SK-N-SH (cell line): Measurements from ENCODE around the gene SLC35E2B. TPM values are rescaled to one million over a fixed set of nuclear protein-coding genes. Genes with fewer than 3 reads are reported as not detected.

Experiments used
- CTCF ChIA-PET: fragments of 300-600, 350-600 bp; formaldehyde crosslinking; extraction: SDS; loops from one replicate; lab custom pipeline; 2021; lab: Yijun Ruan, JAX
- POLR2A ChIA-PET: fragments of 350-600 bp; sonication (Branson Sonifier 250); formaldehyde crosslinking; extraction: SDS; loops from one replicate; lab custom pipeline; 2020; ENCODE audit warnings: antibody characterized with exemption, inconsistent platforms; lab: Yijun Ruan, JAX
- DNase-seq: peaks from one replicate; pipeline ENCODE4 v3.0.0; 2012
- H2AFZ ChIP-seq: fragments of 200-600 bp; sonication (generic); 2 replicates; pipeline ENCODE4 v1.8.1; 2016; ENCODE audit warnings: antibody characterized with exemption, mild to moderate bottlenecking, low read depth
- H3F3A ChIP-seq: fragments of 200-600 bp; sonication (generic); replicated peaks from 2 replicates; pipeline ENCODE3; 2016; ENCODE audit warnings: antibody characterized with exemption, mild to moderate bottlenecking; ENCODE audit not compliant: insufficient read depth
- H3K27ac ChIP-seq, 2 experiments: fragments of 200-500 bp in 1 of 2; fragments of 200-600 bp in 1 of 2; sonication (Bioruptor generic) in 1 of 2; sonication (generic), shearing (Covaris generic) in 1 of 2; 2 replicates each; pipeline versions ENCODE4 v1.5.1 to v1.6.1; 2014 to 2016; ENCODE audit warnings: low read depth in 2 of 2, inconsistent platforms in 1 of 2, low read length in 1 of 2, mild to moderate bottlenecking in 1 of 2, mixed read lengths in 1 of 2
- H3K27me3 ChIP-seq: fragments of 200-600 bp; sonication (generic), shearing (Covaris generic); 2 replicates; pipeline ENCODE4 v1.6.1; 2016; ENCODE audit warnings: mixed run types; ENCODE audit not compliant: insufficient read depth
- H3K36me3 ChIP-seq, 2 experiments: fragments of 200-500 bp in 1 of 2; fragments of 200-600 bp in 1 of 2; sonication (Bioruptor generic) in 1 of 2; sonication (generic) in 1 of 2; replicated peaks in 1 of 2; 2 replicates each; pipeline versions ENCODE3 to v1.5.1; 2014 to 2016; ENCODE audit warnings: low read length in 1 of 2, mild to moderate bottlenecking in 1 of 2; ENCODE audit not compliant: insufficient read depth in 2 of 2, control insufficient read depth in 1 of 2
- H3K4me1 ChIP-seq, 2 experiments: fragments of 200-500 bp in 1 of 2; fragments of 200-600 bp in 1 of 2; sonication (Bioruptor generic) in 1 of 2; sonication (generic), shearing (Covaris generic) in 1 of 2; 2 replicates each; pipeline versions ENCODE4 v1.5.1 to v1.6.1; 2014 to 2016; ENCODE audit warnings: low read depth in 1 of 2, low read length in 1 of 2, mixed run types in 1 of 2; ENCODE audit not compliant: insufficient read depth in 2 of 2, control insufficient read depth in 1 of 2
- H3K4me2 ChIP-seq: fragments of 200-600 bp; sonication (generic), shearing (Covaris generic); 2 replicates; pipeline ENCODE4 v1.6.1; 2017; ENCODE audit warnings: mixed run types
- H3K4me3 ChIP-seq, 2 experiments: fragments of 200-500 bp in 1 of 2; fragments of 200-600 bp in 1 of 2; sonication (Bioruptor generic) in 1 of 2; sonication (generic), shearing (Covaris generic) in 1 of 2; 2 replicates each; pipeline versions ENCODE4 v1.5.1 to v1.8.1; 2014 to 2016; ENCODE audit warnings: low read depth in 2 of 2, inconsistent platforms in 1 of 2, low read length in 1 of 2, mild to moderate bottlenecking in 1 of 2, mixed read lengths in 1 of 2, moderate library complexity in 1 of 2
- H3K79me2 ChIP-seq: fragments of 200-600 bp; sonication (generic); 2 replicates; pipeline ENCODE4 v1.8.1; 2017; ENCODE audit warnings: mild to moderate bottlenecking; ENCODE audit not compliant: insufficient read depth
- H3K9ac ChIP-seq: fragments of 200-600 bp; sonication (generic); 2 replicates; pipeline ENCODE4 v1.6.1; 2017; ENCODE audit warnings: mixed run types
- H3K9me2 ChIP-seq: fragments of 200-600 bp; sonication (generic); 2 replicates; pipeline ENCODE4 v1.6.1; 2017; ENCODE audit warnings: mixed run types
- H3K9me3 ChIP-seq: fragments of 200-600 bp; sonication (generic); 2 replicates; pipeline ENCODE4 v1.6.1; 2017; ENCODE audit warnings: mixed run types, mild to moderate bottlenecking, moderate library complexity
- H4K20me1 ChIP-seq: fragments of 200-600 bp; sonication (generic); 2 replicates; pipeline ENCODE4 v1.6.1; 2017; ENCODE audit warnings: mild to moderate bottlenecking, mixed run types; ENCODE audit not compliant: insufficient read depth
- GATA2 ChIP-seq: sonication (generic); formaldehyde crosslinking; IDR thresholded peaks from 2 replicates; pipeline ENCODE4 v1.5.0; 2020; ENCODE audit warnings: mild to moderate bottlenecking, missing genetic modification reagents
- MXI1 ChIP-seq: IDR thresholded peaks from 2 replicates; pipeline ENCODE4 v1.6.1; 2012; ENCODE audit warnings: mild to moderate bottlenecking, low read depth, low read length, improper control_type of control experiment
- POLR2AphosphoS5 ChIP-seq: IDR thresholded peaks from 2 replicates; pipeline ENCODE4 v1.6.1; 2012; ENCODE audit warnings: low read depth, low read length
- RFX5 ChIP-seq: IDR thresholded peaks from 2 replicates; pipeline ENCODE4 v1.6.1; 2012; ENCODE audit warnings: mild to moderate bottlenecking, improper control_type of control experiment, low read length
- ZBTB33 ChIP-seq: IDR thresholded peaks from 2 replicates; pipeline ENCODE4 v1.4.0; 2012; ENCODE audit warnings: low read depth, borderline replicate concordance
- WGBS: methylation state at CpG from one replicate; pipeline ENCODE4 v1.1.6; 2017; ENCODE audit warnings: low lambda C conversion rate; 5-methylcytosine and 5-hydroxymethylcytosine counted together
- polyA plus RNA-seq, 3 experiments: library from polyadenylated mRNA; depleted of rRNA; stranded (reverse); fragments of >200 nt; gene quantifications; 2 replicates each; pipeline ENCODE4 v1.2.3, GENCODE V29; 2012

The SLC35E2B gene
- polyA plus RNA-seq, 1 of the 3 experiments (the other 2 are of a cell fraction) = 20.5 TPM

GRCh38 chr1:1624443-1625403 is 67.9 kb downstream of the SLC35E2B start:
- H4K20me1 ChIP-seq = no peaks in the 10 kb centered on the region

GRCh38 chr1:1623631-1624442 is 68.8 kb downstream of the SLC35E2B start:
- no peak overlapping the region; a peak in 1 of 4 replicates for H3K27ac ChIP-seq
- H3K27me3 ChIP-seq = no peaks in the 10 kb centered on the region
- 0 out of 2 replicates have a peak, but pooled peaks cover 8% of the 10 kb centered on the region for H3K79me2 ChIP-seq
- H3K9me2 ChIP-seq = no peaks in the 10 kb centered on the region
- no peaks in the 10 kb centered on the region; a peak in 1 of 4 replicates for H3K4me1 ChIP-seq
- peaks cover 0 to 5% of the 10 kb centered on the region in 2 experiments for H3K36me3 ChIP-seq
- H3K4me2 ChIP-seq = no peak overlapping the region
- no peaks in the 10 kb centered on the region for H3K9me3 ChIP-seq
- POLR2A ChIA-PET = interaction anchor here (0.5 to 1.2 kb wide), 2 partner anchors 9 to 12 kb away, joined by 4 to 5 read pairs; partner anchors contain the start of gene MIB2
- H3F3A ChIP-seq = no peaks in the 10 kb centered on the region
- no peak for DNase-seq
- no peak overlapping the region for H3K4me3 ChIP-seq
- CTCF ChIA-PET = no interaction called here
- no peak for TF ChIP-seq RFX5
- TF ChIP-seq ZBTB33 = no peak
- no peak for TF ChIP-seq POLR2AphosphoS5
- TF ChIP-seq GATA2 (CRISPR knock-in tag) = no peak
- no peak overlapping the region for H2AFZ ChIP-seq
- WGBS = 65% methylated on average over 5 of the region's 51 CpGs
- no peak overlapping the region for H3K9ac ChIP-seq
- H4K20me1 ChIP-seq = no peaks in the 10 kb centered on the region

More at GRCh38 chr1:1624443-1625403, 67.9 kb downstream of the SLC35E2B start:
- Histone ChIP-seq H2AFZ (no peak overlapping the region), H3F3A (no peaks in the 10 kb centered on the region), H3K4me1 (no peaks in the 10 kb centered on the region; a peak in 1 of 4 replicates), H3K9me2 (no peaks in the 10 kb centered on the region), H3K9ac (no peak overlapping the region), H3K4me3 (no peak overlapping the region), H3K4me2 (no peak overlapping the region), H3K79me2 (0 out of 2 replicates have a peak, but pooled peaks cover 8% of the 10 kb centered on the region), H3K9me3 (no peaks in the 10 kb centered on the region), H3K36me3 (peaks cover 0 to 5% of the 10 kb centered on the region in 2 experiments), H3K27ac (no peak overlapping the region), H3K27me3 (no peaks in the 10 kb centered on the region)
- ChIA-PET CTCF (no interaction called here), POLR2A (interaction anchor here (0.5 to 1.2 kb wide), 2 partner anchors 10 to 13 kb away, joined by 4 to 5 read pairs; partner anchors contain the start of gene MIB2)
- TF ChIP-seq MXI1 (peak; percentile 42; the same call in 1 of the 2 replicates), RFX5 (no peak)
- 90% methylated on average over 14 of the region's 38 CpGs for WGBS
- DNase-seq = peak; percentile 78
